ENCODE results near the gene JADE1.

JADE1 gene

DNA sequence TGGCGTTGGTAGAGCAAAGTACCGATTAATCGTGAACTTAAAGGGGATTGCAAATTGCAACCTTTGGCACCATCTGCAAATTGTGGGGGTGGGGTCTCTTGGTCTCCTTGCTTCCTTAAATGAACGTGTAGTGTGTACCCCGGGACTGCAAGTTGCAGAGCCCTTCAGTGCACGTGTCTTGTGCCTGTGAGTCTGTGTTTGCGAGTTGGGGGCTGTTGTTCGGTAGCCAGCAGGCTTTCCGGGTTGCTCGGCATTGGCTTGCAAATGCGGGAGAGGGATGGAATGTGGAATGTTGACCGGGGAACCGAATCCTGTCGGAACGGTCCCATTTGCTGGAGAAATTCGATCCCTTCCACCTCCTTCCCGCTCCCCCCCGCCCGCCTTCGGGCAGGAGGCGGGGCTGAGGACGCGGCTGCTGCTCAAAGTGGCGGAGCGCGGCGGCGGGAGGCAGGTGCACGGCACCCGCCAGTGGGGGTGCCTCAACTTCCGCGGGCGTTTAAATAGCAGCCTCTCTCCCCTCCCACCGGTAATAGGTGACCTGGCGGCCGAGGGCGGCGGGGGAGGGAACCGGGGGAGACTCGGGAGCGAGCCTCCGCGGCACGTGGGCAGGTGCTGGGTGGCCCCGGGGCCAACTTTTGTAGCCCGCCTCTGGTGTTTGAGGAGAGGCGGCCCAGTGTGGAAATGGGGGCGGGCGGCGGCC lies 1.5 kb downstream of the JADE1 start:
- DNase-seq = peak; percentile 85

GRCh38 chr4:128811571-128812441 lies 2.3 kb downstream of the JADE1 start:
- peak; percentile 87 for DNase-seq

- peak; percentile 42 for DNase-seq
These were observed 3.1 kb downstream of the JADE1 start for GRCh38 chr4:128812442-128813235.

- no peak for DNase-seq
These were observed 4.5 kb downstream of the JADE1 start for GRCh38 chr4:128813965-128814364.

DNA sequence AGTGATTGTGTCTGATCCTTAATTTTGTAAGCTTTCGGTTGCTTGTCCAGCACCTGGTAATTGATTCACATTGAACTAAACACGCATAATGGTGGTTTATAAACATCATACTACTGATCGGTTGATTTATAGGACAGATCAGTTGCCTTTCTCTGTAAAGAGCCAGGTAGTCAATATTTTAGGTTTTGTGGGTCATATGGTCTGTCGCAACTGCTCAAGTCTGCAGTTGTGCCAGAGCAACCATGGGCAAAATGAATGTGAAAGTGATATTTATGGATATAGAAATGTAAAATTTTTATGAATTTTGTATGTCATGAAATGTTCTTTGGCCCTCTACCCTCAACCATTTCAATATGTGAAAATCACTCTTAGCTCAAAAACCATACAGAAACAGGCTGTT lies 8.9 kb downstream of the JADE1 start:
- DNase-seq = no peak

- no peak for DNase-seq
These were observed 9.7 kb downstream of the JADE1 start for GRCh38 chr4:128819082-128819742.

DNA sequence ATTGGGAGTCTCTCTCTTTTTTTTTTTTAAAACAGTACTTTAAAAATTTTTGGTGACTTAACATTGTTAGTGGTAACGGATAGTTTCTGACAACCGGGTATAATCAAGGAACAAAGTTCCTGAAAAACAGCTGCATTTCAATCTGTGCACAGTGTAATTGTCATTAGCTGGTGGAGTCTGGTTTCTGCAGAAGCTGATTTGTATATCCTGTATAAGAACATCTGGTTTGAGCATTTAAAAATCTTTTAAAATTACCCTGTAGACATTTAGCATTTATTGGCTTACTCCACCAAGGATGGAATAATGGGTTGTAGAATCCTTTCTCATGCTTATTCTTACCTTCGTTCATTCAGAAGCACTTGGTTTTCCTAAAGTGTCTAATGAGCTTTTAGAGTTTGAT lies 11.2 kb downstream of the JADE1 start:
- DNase-seq = no peak

DNA sequence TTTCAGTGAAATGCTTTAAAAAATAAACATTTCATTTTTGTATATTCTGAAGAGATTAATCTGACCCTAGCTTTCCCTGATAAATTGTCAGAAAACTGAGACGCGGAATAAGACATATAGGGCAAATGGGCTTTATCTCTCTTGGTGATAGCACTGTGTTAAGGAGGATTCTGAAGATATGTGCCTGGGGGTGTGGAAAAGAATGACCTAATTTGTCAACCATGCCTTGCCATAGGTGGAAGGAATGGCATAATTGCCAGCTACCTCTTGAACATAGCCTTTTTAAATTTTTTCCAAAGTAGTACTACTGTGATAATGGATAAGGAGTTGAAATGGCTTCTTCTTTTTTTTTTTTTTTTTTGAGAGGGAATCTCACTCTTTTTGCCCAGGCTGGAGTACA lies 11.7 kb downstream of the JADE1 start:
- no peak for DNase-seq

DNA sequence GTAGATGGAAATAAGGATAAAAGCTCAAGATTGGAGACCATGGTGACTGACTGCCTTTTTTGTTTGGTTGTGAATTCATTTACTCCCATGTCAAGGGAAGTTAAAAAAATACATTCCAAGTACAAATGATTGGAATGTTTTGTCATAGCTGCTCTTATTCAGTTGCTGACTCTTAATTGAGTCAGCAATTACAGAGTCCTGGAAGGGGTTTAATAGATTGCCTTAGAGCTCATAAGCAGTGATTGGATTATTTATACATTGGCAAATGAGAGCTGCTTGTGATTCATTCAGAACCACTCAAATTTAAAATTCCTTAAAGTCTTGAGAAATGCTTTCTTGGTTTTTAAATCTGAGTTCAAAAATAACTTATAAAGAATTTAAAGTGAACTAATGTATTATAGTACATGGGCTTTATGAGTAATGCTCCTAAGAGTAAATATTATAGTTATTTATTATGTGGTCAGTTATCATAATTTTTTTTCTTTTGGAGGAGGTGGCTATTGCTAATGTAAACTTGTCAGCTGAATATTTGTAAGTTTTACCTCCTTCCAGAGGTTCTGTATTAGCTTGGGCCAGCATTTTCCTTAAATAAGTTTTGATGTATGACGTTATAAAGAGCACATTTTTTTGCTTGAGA lies 13.6 kb downstream of the JADE1 start:
- DNase-seq = no peak

DNA sequence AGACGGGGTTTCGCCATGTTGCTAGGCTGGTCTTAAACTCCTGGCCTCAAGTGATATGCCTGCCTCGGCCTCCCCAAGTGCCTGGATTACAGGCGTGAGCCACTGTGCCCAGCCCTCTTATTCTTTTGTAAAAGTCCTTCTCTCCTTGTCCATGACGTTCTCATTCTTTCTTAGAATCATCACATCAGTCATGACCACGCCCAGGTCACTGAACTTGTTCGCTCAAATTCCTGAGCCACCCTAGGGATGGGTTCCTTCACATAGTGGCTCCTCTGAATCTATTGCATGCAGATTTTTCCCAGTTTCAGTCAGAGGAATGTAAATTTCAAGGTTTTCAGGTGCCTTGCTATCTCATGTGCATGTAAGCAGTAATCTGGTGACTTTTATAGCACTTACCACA lies 15.7 kb downstream of the JADE1 start:
- no peak for DNase-seq

DNA sequence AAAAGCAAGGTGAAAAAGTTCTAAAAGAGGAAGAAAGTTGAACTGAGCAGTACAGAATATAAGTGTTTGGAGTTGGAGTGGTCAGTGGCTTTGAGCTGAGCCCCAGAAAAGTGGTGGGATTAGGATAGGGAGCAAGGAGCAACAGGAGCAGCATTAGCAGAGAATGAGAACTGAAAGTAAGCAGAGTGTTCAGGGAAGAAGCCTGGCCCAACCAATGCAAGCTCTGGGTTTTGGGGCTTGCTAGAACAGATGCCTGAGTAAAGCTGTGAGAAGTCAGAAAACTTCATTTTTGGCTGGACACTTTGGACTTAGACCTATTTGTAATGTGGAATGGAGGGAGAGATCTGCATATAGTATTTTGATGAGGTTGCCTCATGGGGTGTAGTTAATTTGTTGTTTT lies 17.8 kb downstream of the JADE1 start:
- no peak for DNase-seq

DNA sequence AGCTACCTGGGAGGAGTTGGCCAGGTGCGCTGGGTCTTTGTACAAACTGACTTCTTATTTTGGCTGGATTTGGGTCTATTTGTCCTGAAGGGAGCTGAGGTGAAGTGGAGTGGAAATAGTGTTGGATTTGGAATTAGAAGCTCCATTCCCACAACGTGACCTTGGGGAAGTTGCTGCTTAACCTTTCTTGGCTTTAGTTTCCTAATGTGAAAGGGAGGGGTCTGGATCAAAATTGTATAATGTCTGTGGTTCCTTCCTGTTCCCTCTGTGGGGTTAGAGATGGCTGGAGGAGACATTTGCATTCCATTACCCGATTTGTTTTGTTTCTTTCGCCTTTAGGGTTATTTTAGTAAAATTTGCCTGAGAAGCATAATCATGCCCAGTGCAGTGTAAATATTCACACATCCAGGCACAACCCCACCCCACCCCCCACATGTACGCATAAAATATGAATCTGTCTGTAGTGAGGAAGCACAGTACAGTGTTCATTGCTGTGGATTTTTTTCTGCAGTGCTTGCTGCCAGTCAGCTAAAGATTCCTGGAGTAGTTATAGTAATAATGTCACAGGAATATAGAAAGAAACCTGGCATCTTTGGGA lies 21.5 kb downstream of the JADE1 start:
- no peak for DNase-seq

GRCh38 chr4:128831531-128832242 lies 22.2 kb downstream of the JADE1 start:
- peak; percentile 37 for DNase-seq

- DNase-seq = no peak
These were observed 22.7 kb downstream of the JADE1 start for GRCh38 chr4:128832243-128832625.

- no peak for DNase-seq
These were observed 26.2 kb downstream of the JADE1 start for GRCh38 chr4:128835498-128836222.

- no peak for DNase-seq
These were observed 27.7 kb downstream of the JADE1 start for GRCh38 chr4:128837198-128837597.

DNA sequence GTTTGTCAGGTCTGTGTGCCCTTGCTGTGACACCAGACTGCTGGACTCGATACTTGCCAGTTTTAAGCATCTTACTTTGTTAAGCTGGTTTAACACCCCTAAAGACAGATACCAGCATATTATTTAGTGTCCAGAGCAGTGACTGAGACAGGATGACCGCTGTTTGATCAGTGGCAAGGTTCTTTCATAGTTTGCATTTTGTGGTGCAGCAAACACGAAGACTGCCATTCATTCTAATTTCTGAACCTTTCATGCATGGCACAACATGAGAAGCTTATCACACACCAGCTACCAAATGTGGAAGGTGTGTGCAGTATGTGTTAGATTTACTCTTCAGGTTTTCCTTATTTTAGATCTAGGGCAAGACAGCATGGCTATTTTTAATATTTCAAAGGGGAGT lies 28.2 kb downstream of the JADE1 start:
- no peak for DNase-seq

DNA sequence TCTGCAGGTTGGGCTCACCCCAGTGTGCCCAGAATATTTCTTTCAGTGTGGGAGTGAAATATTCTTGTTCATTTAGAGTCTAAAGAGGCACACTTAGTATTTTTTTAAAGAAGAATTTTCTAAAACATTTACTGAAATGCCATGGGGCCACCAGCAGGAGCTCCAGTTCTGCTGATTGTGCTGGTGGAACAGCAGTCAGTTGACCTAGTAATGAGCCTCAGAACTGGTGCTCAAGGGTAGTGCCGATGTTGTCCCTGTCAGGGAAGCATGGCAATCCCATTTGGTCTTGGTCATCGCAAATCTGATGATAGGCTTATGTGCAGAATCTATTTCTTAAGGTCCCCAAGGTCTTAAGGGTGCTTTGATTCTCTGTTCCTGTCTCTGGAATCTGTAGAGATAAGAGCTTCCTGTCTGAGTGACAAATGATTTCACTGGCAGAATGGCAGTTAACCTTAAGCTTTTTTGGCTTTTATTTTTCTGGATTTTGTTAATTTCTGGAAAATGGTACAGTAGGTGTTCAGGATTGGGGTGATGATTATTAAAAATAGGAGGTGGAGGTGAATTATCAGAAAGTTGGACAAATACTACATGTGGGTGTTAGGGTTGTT lies 31.3 kb downstream of the JADE1 start:
- DNase-seq = no peak

DNA sequence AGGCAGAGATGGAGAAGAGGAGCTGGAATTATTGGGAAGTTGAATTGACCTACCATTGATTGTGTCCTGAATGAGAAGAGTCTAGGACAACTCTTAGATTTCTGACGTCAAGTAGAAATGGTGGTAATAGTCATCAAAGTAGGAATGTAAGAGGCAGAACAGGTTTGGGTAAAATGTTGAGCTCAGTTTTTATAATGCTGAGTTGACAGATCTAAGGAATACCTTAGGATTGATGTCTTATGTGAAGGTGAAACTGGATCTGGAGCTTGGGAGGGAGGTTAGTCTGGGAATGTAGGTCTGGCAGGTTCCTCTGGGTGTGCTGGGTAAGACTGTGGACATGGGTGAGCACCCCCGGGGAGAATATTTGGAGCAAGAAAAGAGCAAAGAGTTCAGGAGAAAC lies 31.9 kb downstream of the JADE1 start:
- DNase-seq = no peak

DNA sequence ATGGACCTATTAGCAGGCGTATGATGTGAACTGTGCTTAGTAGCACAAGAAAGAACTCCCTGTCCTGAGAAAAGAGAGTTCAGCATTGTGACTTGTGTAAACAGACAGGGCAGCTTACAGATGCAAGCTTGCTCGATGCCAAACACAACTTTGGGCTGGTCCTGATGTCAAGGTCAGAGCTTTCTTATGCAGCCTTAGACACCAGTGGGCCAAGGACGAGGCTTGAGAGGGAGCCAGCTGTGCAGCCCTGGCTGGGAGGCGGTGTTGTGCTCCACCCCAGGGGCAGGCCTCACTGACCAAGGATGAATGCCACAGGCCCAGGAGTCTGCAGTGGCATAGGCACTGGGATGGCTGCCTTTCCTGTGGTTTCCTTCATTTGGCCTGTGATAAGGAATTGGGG lies 35.4 kb downstream of the JADE1 start:
- DNase-seq = no peak

Measured in DMS153 (cell line).